ENCODE data around the gene CRELD1.

GRCh38 chr3:9888540-9888939 is 45.1 kb upstream of the CRELD1 start:
- no peak for TF ChIP-seq CTCF (IDR thresholded peaks at IDR 0.05)
- TF ChIP-seq EZH2 (IDR thresholded peaks at IDR 0.05; ENCODE audit: borderline replicate concordance, insufficient read depth, low read depth, low read length, poor library complexity, severe bottlenecking), result no peak

Data from B cell (primary cell).